ENCODE measurements around the gene EMD. TPM values are rescaled to one million over a fixed set of nuclear protein-coding genes. Genes with fewer than 3 reads are reported as not detected.

EMD gene
- total and polyA plus RNA-seq, 2 of the 13 experiments (the other 11 are each of a cell fraction or from before 2014, with no cell fraction given) = 14.5 to 14.9 TPM

- TF ChIP-seq THAP9 (CRISPR knock-in tag; IDR thresholded peaks at IDR 0.05; ENCODE audit: borderline replicate concordance) (no peak), ATF7 (IDR thresholded peaks at IDR 0.05) (no peak), ATF7 (CRISPR knock-in tag; IDR thresholded peaks at IDR 0.05) (no peak), AGO2 (optimal IDR thresholded peaks at IDR 0.05; ENCODE audit: low read depth, low read length) (peak; percentile 45)
These were observed 25.8 kb upstream of the EMD start (continued) for GRCh38 chrX:154353172-154353843.

- in situ Hi-C loops (cut with HindIII; ENCODE audit: extremely low pct_ligation_motif_present, low pct_unique_long_range_greater_than_20kb) = no loop called here
- POLR2A ChIA-PET = interaction anchor here (1.5 kb wide), 1 partner anchor 11 kb away, joined by 4 read pairs; no protein-coding TSS in a partner anchor
These were observed 25.1 kb upstream of the EMD start for GRCh38 chrX:154354013-154354412.

More at GRCh38 chrX:154354013-154354412, 25.1 kb upstream of the EMD start:
- Histone ChIP-seq H3K4me2 (ENCODE audit: low read depth, low read length) (no peak overlapping the region), H3K9ac (ENCODE audit: insufficient read depth, low read depth, low read length) (no peak overlapping the region), H3K4me3 (replicated peaks in 1 of 3; ENCODE audit: insufficient read depth in 1 of 3, low read depth in 2 of 3, low read length in 3 of 3) (no peak overlapping the region), H3K9me3 (ENCODE audit: low read length) (no peaks in the 10 kb centered on the region), H3K4me1 (ENCODE audit: insufficient read depth, low read length) (peaks cover 8% of the 10 kb centered on the region), H4K20me1 (ENCODE audit: insufficient read depth, low read length) (peaks cover 3% of the 10 kb centered on the region; the same call in 1 of the 2 replicates), H2AFZ (ENCODE audit: low read length) (no peak overlapping the region), H3K27ac (ENCODE audit: extremely low read length, insufficient read depth, low read length) (no peak overlapping the region), H3K27me3 (ENCODE audit: control insufficient read depth in 1 of 2, insufficient read depth in 2 of 2, low read length in 2 of 2) (no peaks in the 10 kb centered on the region), H3K79me2 (ENCODE audit: insufficient read depth, low read length) (no peaks in the 10 kb centered on the region), H3K36me3 (replicated peaks in 1 of 2; ENCODE audit: control insufficient read depth in 1 of 2, insufficient read depth in 2 of 2, low read length in 2 of 2) (peaks cover 18 to 48% of the 10 kb centered on the region in 2 experiments; a peak in 4 of 5 replicates)
- DNase-seq (ENCODE audit: low spot score) (no peak), FAIRE-seq (no peak), ATAC-seq (no peak)
- peak; percentile 20 for TF ChIP-seq RBM22 (optimal IDR thresholded peaks at IDR 0.05; ENCODE audit: low read length)
- TF ChIP-seq ZNF24 (IDR thresholded peaks at IDR 0.05) = no peak
- WGBS (ENCODE audit: low lambda C conversion rate) = no CpG with 5 or more reads among the region's 14 CpGs
- intact Hi-C loops (cut with micrococcal nuclease; ENCODE audit: unreplicated experiment) = no loop called here
- CTCF ChIA-PET (ENCODE audit: low intra/inter-chr PET ratio, low total read pairs) = no interaction called here
- no TSS peak for BruUV-seq (replicated peaks)
